Calu3 (cell line): ENCODE data around the gene CACNA2D1. TPM values are rescaled to one million over a fixed set of nuclear protein-coding genes. Genes with fewer than 3 reads are reported as not detected.

ENCODE experiments used
- BruUV-seq: library from RNA; stranded (reverse); fragments of 400-500 nt; replicated peaks from 2 replicates; lab custom pipeline; 2021; lab: Mats Ljungman, UMichigan
- CTCF ChIA-PET: fragments of 300-600 bp; sonication (Branson Sonifier 250); formaldehyde crosslinking; loops from one replicate; lab custom pipeline; 2022; ENCODE audit warnings: antibody characterized with exemption; lab: Charles Lee
- DNase-seq: peaks from one replicate; pipeline ENCODE4 v3.0.0; 2022
- H3K27ac Mint-ChIP-seq: one replicate; pipeline ENCODE4 v1.8.0; 2022; ENCODE audit warnings: mixed read lengths; ENCODE audit not compliant: unreplicated experiment
- H3K27me3 Mint-ChIP-seq: one replicate; pipeline ENCODE4 v1.8.0; 2022; ENCODE audit warnings: mixed read lengths; ENCODE audit not compliant: unreplicated experiment
- H3K36me3 Mint-ChIP-seq: one replicate; pipeline ENCODE4 v1.8.0; 2022; ENCODE audit warnings: mild to moderate bottlenecking, moderate library complexity, mixed read lengths; ENCODE audit not compliant: insufficient read depth, unreplicated experiment
- H3K4me1 Mint-ChIP-seq: one replicate; pipeline ENCODE4 v1.8.0; 2022; ENCODE audit warnings: mild to moderate bottlenecking, low read depth, mixed read lengths; ENCODE audit not compliant: unreplicated experiment
- H3K4me3 Mint-ChIP-seq: one replicate; pipeline ENCODE4 v1.8.0; 2022; ENCODE audit warnings: mild to moderate bottlenecking, low read depth, moderate library complexity, mixed read lengths; ENCODE audit not compliant: unreplicated experiment
- H3K9me3 Mint-ChIP-seq: one replicate; pipeline ENCODE4 v1.8.0; 2022; ENCODE audit warnings: low read depth, mixed read lengths; ENCODE audit not compliant: unreplicated experiment
- CTCF ChIP-seq: fragments of 200-600 bp; IDR thresholded peaks from one replicate; pipeline ENCODE4 v1.8.0; 2022; ENCODE audit warnings: antibody characterized with exemption; ENCODE audit not compliant: unreplicated experiment
- intact Hi-C: fragments of 100-400 bp; cut with micrococcal nuclease; formaldehyde crosslinking; loops from one replicate; pipeline ENCODE4 v1.10.0; 2022; ENCODE audit not compliant: unreplicated experiment
- total RNA-seq: library from RNA; stranded (reverse); gene quantifications from 2 replicates; pipeline ENCODE4 v1.2.3, GENCODE V29; 2022

CACNA2D1 gene
- total RNA-seq, 1 experiment from 2014 or later, result 10.4 TPM

DNA sequence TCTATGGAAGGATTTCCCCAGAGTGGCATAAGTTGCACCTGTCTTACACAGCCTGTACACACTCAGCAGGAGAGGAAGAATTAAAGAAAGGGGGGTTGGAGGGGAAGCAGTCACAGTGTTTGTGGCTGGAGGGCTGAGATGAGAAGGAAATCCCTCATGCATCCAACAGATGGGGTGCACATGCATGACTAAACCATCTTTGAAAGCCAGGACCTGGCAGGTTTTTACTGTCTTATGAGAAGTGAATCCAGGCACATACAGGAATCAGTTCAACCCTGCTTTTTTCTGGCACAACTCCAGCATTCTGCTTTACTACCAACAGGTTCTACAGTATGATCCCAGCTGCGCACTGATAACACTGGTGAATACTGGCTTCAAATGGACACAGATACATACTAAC is 107.7 kb downstream of the CACNA2D1 start:
- intact Hi-C loops, result loop anchor here (10.0 kb wide), 1 partner anchor 81 kb away; no protein-coding TSS in a partner anchor
- Mint-ChIP-seq H3K4me1 (no peaks in the 10 kb centered on the region), H3K36me3 (no peaks in the 10 kb centered on the region), H3K27me3 (no peaks in the 10 kb centered on the region), H3K27ac (no peak overlapping the region), H3K4me3 (no peak overlapping the region), H3K9me3 (no peaks in the 10 kb centered on the region)
- CTCF ChIA-PET, result no interaction called here
- BruUV-seq, result no TSS peak
- DNase-seq, result no peak
- TF ChIP-seq CTCF, result no peak

GRCh38 chr7:82335001-82335400 is 108.6 kb downstream of the CACNA2D1 start:
- CTCF ChIA-PET, result no interaction called here
- no peaks in the 10 kb centered on the region for H3K36me3 Mint-ChIP-seq
- intact Hi-C loops, result loop anchor here (10.0 kb wide), 1 partner anchor 80 kb away; no protein-coding TSS in a partner anchor

DNA sequence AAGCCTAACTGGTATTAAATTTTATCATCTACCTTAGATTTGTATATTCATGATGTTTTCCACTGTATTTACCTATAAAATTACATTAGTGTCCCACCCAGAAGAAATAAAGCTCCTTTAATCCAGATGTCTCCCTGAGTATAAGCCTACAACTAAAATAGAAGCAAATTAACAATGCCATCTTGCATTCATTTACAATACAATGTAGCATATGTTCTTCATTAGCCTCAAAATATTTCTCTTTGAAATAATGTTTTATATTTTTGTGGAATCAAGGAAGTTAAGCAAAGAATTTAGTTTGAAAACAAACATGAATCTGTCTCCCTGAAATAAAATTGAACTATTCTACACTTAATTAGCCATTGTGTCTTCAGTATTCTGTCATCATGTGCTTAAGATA is 112.3 kb downstream of the CACNA2D1 start:
- CTCF ChIA-PET, result no interaction called here
- no TSS peak for BruUV-seq
- Mint-ChIP-seq H3K27me3 (no peaks in the 10 kb centered on the region), H3K4me3 (no peak overlapping the region), H3K4me1 (no peaks in the 10 kb centered on the region), H3K36me3 (no peaks in the 10 kb centered on the region), H3K27ac (no peak overlapping the region), H3K9me3 (no peaks in the 10 kb centered on the region)
- no peak for TF ChIP-seq CTCF
- intact Hi-C loops, result loop anchor here (10.0 kb wide), 1 partner anchor 76 kb away; no protein-coding TSS in a partner anchor
- DNase-seq, result no peak

More at GRCh38 chr7:82335001-82335400, 108.6 kb downstream of the CACNA2D1 start:
- no peaks in the 10 kb centered on the region for H3K27me3 Mint-ChIP-seq
- no peak for TF ChIP-seq CTCF
- DNase-seq, result no peak
- no peaks in the 10 kb centered on the region for H3K4me1 Mint-ChIP-seq
- H3K4me3 Mint-ChIP-seq, result no peak overlapping the region
- H3K27ac Mint-ChIP-seq, result no peak overlapping the region
- H3K9me3 Mint-ChIP-seq, result no peaks in the 10 kb centered on the region
- BruUV-seq, result no TSS peak

GRCh38 chr7:82330706-82331215 is 112.8 kb downstream of the CACNA2D1 start:
- no peak overlapping the region for H3K4me3 Mint-ChIP-seq
- no peaks in the 10 kb centered on the region for H3K9me3 Mint-ChIP-seq
- no peak for DNase-seq
- no peaks in the 10 kb centered on the region for H3K4me1 Mint-ChIP-seq
- H3K27ac Mint-ChIP-seq, result no peak overlapping the region
- TF ChIP-seq CTCF, result no peak
- H3K27me3 Mint-ChIP-seq, result no peaks in the 10 kb centered on the region
- CTCF ChIA-PET, result no interaction called here
- H3K36me3 Mint-ChIP-seq, result no peaks in the 10 kb centered on the region
- intact Hi-C loops, result loop anchor here (10.0 kb wide), 1 partner anchor 76 kb away; no protein-coding TSS in a partner anchor
- no TSS peak for BruUV-seq
